CD4-positive, alpha-beta T cell treated with Interleukin-1 beta for 1 hour (primary cell): ENCODE measurements around the gene MID1IP1.

Experiments
- DNase-seq, 2 donors: peaks; one replicate each; pipeline ENCODE4 v3.0.0-alpha.2; 2020 to 2022

MID1IP1 gene

DNA sequence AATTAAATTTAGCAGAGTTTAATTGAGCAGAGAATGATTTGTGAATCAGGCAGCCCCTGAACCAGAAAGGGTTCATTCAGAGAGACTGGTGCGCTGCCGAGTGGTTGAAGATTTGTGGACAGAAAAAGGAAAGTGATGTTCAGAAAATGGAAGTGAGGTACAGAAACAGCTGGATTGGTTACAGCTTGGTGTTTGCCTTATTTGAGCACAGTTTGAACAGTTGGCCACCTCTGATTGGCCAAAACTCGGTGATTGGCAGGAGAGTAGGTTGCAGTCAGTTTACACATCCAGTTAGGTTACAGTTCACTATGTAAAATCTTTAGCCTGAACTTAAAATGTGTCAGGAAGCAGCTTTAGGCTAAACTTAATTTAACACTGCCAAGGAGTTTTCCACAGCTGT is 14.9 kb downstream of the MID1IP1 start:
- peak in 1 of 2 donors; percentile 60 for DNase-seq

DNA sequence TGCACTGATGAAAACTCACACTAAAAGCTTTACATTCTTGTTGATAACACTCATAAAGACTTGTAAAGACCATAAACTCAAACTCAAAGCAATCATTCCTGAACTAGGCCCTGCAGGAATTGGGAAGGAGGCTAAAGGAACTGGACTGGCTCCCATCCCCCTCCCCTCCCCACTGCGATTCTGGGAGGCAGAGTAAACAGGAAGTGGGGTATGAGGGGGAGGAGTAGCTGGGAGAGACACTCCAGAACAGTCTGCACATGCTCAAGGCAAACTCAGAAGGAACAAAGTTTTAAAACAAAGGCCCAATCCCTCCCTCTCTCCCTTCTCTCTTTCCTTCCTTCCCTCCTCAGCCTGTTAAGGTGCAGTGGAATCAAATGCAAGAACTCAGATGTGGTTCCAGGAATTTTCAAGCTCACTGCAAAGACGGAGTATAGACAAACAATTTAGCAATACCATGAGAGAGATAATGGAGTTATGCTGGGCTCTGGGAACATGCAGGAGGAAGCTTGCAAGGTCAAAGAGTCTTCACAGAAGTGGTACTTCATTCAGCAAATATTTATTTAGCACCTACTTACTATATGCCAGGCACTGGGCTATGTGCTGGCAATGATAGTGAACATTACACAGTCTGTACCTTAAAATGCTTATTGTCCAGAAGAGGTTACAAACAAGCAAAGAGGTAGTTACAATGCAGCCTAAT is 15.9 kb downstream of the MID1IP1 start:
- no peak for DNase-seq

DNA sequence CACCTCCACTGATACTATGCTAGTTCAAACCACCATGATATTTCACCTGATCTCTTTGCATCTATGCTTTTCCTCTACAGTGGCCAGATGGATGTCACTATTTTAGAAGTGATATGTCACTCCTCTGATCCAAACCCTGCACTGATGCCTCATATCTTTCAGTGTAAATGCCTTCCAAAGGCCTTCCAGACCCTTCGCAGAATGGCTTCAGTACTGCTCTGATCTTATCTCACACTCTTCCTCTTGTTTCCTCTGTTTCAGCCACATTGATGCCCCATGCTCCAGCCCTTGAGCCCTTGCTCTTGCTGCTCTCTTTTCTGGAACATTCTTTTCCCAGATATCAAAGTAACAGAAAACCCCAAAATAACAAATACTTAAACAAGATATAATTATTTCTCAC is 17.9 kb downstream of the MID1IP1 start:
- DNase-seq: no peak

DNA sequence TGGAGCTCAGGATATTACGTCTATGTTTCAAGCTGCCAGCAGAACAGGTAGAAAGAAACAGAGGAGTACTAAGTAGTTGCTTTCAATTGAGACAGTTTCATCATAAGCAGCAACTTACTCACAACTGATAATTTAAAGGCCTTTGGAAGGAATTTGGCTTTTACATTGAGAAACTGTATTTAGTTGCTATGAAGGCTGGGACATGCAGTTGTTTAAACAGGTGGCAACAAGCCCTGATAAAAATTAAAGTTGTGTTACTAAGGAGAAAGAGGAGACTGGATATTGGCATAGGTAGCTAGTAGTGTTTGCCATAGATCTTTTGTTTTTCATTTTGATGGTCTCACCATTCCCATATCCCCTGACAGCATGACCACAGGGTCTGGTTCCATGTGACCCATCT is 18.4 kb downstream of the MID1IP1 start:
- no peak for DNase-seq

DNA sequence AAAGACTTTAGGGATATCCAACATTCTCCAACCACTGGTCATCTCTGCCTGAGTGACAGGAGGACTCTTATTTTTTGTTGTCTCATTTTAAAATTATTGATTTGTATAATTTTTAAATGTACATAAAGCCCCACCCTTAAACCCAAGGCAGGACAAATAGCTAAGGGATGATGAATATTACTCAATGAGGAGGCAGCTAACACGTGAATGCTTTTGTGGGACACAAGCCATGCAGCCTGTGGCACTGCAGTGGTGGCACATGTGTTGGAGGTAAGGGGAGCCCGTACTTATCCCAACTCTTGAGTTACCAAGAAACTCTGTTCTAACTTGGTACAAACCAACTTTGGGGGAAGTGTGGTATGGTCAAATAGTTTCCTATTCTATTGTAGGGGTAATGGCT is 19.5 kb downstream of the MID1IP1 start:
- DNase-seq: no peak

DNA sequence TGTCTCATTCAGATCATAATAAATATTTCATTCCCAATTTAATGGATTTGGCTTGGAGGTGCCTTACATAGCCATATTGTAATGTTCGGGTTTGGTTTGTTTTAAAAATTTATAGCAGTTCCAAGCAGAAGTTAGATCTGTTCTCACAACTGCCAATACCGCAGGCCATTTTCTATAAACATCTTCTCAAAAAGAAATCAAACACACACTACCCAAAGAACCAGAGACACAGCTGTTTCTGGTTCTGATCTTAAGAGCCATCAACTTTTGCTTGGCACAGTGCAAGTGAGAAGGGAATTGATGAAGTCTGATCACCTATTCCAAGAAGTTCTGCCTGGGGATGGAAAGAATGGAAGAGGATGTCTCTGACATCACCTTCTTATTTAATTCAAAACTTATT is 22.9 kb downstream of the MID1IP1 start:
- no peak for DNase-seq

DNA sequence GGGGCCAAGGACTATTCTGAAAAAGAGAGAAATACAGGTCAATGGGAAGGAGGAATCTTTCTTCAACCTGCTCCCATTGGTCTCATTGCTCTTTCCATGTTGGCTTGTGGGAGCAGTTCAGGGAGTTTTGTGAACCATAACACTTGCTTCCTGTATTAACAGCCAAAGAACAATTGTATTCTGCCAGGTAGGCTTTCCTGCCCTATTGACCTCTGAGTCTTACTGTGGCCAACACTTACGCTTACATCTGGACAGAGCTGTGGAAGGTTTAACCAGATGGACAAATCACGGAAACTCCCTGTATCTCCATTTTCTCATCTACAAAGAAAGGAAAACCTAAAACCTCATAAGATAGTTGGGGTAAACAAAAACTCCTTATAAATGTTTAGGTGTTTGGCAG is 30.7 kb downstream of the MID1IP1 start:
- no peak for DNase-seq

DNA sequence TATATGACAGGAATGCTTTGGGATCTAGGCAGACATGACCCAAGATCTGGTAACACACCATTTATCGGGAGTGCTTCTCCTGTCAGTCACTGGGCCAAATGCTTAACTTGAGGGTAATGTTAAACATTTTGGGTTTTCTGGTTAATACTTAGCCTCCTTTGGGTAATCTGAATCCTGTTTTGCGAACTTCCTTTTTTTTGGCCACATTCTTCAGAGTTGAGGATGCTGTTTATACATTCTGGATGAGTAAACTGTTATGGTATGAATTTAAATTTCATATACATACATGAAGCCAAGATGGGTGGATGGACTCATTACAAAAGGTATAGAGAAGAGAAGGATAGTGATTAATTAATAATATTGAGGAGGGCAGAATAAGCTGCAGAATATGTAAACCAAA is 36.1 kb downstream of the MID1IP1 start:
- no peak for DNase-seq

DNA sequence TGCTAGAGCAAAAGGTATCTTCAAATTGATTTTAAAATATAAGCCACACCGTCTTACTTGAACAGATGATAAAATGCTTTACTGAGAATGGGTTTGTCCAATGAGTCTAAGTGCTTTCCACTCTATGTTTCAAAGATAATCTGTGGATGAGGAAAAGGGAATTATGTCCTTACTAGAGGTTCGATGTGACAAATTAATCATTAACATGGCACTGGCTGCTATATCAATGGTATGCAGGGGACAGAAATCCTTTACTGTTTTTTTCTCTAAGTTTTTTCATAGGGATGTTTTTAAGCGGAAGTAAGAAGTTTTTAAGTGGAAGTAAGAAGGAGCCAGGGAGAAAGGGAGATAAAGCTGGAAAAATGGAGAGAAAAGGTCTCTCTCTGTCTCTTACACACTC is 38.0 kb downstream of the MID1IP1 start:
- DNase-seq: no peak

DNA sequence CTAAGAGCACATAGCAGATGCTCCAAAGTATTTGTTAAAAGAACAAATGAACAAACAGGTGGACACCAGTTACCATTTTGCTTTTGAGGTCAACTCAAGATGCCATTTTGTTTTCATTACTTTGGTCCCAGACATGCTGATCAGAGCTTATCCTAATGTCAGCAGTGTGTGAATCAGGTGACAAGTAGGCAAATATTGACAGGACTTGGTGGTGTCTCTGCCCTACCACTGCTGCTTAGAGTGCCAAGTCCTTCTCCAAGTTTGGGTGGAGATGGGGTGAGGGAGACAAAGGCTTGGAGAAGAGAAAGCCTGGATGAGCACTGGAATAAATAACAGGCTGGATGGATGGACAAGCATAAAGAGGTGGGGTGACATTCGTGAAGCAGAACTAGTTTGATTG is 38.7 kb downstream of the MID1IP1 start:
- no peak for DNase-seq

DNA sequence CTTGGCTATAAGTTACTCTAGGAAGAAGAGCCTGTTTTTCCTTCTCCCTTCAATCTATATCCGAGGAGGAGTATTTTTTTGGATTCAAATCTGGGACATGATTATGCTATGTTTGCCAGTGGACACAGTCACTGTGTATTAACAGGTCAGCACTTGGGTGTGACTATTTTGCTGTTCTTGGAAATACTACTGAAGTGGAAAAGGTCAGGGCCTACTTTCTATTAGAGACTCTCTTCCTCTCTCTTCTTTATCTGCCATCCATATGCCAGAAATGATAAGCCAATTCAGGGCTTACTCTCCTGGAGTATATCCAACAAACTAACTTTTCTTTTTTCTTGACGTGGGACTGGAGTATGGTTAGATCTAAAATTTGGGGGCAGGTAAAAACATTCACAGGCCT is 40.5 kb downstream of the MID1IP1 start:
- no peak for DNase-seq

DNA sequence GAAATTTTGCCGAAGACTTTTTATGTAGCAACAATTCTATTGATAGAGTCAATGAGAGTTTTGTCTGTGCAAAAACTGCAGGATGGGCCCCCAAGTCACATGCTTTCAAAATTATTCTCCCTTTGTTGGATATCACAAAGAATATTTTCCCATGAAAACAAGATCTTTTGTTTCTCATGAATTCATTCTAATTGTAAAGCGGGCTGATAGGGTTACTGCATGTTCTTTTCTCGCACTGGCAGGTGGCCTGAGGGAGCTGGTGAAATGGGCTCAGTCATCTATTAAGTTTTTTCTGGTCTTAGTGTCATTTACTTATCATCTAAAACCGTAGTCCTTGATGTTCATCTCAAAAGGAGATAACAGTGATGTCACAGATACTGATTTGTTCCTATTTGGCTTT is 44.2 kb downstream of the MID1IP1 start:
- no peak for DNase-seq

DNA sequence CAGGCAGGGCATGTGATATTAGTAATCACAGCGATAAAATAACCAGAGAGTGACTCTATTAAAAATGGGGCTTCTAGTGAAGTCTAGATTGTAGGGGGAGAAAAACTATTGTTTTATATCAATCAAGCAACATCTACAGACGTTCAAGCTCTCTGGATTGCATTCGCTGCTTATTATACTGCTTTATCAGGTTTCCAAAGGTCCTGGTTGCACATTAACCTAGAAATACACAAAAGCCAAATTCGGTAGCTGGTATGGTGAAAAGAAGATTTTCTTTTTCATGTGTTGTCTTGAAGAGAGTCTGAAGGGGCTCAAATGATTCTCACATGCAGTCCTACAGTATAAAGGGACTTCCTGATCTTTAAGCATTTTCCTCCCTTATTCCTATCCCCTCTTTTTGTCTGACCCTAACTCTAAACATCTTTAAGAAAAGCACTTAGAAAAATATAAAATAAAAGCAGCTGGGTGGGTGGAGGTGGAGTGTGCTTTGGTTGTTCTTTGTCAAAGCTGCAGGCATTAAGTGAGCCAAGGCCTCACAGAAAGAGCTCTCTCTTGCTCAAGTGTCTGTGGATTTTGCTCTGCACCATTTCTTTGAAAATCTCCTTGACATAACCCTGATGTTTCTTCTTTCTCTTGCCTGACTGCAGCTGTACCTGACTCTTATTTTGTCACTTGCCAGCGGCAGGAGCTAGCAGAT is 46.1 kb downstream of the MID1IP1 start:
- DNase-seq: no peak

DNA sequence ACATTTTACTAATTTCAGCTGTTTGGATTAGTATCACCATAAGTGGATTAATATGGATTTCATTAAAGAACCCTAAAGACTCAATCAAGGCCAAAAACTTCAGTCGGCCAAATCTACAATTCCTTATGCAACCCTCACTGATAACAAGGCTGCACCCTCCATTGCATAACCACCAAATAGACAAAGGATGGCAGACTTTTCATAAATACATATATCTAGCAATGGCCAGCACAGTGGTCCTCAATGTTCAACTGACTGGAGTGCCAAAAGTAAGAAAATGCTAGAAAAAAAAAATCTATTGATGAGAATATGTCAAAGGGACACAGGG is 46.6 kb downstream of the MID1IP1 start:
- no peak for DNase-seq

DNA sequence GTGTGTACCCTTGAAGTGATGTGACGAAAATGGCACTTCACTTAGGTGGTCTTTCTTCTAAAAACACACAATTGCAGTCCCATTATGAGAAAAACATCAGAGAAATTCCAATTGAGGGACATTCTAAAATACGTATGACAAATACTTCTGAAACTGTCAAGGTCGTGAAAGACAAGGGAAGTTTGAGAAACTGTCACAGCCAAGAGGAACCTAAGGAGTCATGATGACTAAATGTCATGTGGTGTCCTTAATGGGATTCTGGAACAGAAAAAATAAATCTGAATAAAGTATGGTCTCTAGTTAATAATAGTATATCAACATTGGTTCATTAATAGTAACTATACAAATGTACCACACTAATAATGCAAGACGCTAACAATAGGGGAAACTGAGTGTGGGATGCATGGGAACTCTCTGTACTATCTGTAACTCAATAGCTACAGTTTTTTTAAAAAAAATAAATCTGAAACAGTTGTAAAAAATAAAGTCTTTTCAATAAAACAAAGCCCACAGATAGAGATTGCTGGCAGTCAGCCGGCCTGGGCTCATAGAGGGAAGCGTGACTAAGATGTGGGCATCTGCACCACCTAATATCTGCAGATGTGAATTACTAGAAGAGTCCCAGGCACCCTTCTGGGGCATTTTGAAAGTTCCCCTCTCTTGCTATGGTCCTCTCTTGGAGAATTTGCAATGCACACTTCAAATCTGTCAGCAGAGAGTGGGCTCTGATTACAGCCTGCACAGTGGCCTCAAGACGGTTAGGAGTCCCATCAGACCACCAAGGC is 47.6 kb downstream of the MID1IP1 start:
- DNase-seq: no peak

DNA sequence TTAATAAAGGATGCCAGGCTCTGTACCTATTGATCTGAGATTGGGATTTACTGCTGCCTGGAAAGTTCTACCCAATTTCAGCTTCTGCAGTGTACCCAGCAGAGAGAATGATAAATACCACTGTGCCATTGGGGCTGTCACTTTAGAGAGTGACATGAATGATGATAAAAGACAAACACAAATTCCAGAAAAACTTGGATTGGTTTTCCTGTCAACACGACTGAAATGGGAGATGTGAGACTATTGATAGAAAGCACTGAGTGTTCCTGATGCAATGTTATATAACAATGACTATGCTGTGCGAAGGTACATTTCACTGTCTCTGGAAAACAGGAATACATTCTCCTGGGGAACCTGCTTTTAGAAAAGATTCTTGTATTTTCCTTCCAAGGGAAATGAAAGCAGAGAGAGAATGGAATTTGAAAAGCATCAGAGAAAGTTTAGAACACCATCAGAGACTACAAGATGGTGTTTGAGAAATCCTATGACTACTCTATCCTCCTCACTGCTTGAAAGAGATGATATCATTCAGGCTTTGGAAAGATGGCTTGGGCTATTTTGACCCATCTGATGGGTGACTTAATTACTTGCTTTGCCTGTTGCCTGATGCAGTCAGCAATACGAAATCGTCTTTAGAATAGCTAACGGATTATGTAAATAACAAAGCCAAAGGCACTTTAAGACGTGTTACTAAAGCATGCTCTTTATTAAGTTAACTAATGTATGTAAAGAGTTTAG is 49.7 kb downstream of the MID1IP1 start:
- no peak for DNase-seq

DNA sequence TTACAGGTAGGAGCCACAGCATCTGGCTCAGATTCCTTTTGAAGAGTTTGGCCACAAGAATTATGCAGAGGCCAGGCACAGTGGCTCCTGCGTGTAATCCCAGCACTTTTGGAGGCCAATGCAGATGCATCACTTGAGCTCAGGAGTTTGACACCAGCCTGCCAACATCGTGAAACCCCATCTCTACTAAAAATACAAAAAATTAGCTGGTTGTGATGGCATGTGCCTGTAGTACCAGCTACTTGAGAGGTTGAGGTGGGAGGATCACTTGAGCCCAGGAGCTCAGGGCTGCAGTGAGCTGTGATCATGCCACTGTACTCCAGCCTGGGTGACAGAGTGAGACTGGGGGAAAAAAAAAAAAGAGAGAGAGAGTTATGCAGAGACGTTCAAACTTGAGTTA is 53.0 kb downstream of the MID1IP1 start:
- DNase-seq: no peak
